ENCODE results near the gene SDR9C7.
"Not testable (repeated sequence)": the region's sequence is repeated elsewhere in the genome, so short reads cannot be mapped to it uniquely, and the experiment has no call there.

The SDR9C7 gene

DNA sequence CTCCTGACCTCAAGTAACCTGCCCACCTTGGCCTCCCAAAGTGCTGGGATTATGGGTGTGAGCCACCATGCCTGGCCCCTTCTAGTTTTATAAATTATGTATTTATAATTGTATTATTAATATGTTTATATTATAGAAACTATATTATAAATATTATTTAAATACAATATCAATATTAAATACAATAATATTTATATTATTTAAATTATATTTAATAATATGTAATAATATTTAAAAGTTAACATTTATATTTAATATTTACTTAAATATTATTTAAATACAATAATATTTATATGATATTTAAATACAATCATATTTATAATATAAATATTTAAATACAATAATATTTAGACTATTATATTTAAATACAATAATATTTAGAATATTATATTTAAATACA is 20.0 kb downstream of the SDR9C7 start:
- no peak for DNase-seq

DNA sequence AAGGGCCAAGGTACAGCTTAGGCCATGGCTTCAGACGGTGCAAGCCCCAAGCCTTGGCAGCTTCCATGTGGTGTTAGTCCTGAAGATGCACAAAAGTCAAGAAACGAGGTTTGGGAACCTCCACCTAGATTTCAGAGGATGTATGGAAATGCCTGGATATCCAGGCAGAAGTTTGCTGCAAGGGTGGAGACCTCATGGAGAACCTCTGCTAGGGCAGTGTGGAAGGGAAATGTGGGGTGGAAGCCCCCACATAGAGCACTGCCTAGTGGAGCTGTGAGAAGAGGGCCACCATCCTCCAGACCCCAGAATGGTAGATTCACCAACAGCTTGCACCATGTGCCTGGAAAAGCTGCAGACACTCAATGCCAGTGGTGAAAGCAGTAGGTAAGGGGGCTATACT is 24.8 kb downstream of the SDR9C7 start:
- DNase-seq = not testable (repeated sequence)

DNA sequence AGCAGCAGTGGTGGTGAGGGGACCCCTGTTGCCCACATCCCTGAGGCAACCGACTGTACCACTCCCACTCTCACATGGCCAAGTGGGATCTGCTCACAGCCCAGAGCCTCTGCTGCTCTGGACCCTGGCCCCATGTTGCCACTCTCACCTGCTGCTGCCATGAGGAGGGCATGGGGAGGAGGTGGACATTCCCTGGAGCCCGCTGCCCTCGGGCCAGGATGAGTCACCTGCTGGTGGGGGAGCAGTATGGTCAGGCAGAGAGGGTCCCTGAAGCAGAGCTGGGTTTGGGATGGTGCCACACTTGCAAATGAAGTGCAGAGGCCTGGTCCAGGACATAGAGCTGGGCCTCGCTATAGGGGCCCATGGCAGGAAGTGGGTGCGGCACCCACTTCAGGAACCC is 26.1 kb downstream of the SDR9C7 start:
- no peak for DNase-seq

DNA sequence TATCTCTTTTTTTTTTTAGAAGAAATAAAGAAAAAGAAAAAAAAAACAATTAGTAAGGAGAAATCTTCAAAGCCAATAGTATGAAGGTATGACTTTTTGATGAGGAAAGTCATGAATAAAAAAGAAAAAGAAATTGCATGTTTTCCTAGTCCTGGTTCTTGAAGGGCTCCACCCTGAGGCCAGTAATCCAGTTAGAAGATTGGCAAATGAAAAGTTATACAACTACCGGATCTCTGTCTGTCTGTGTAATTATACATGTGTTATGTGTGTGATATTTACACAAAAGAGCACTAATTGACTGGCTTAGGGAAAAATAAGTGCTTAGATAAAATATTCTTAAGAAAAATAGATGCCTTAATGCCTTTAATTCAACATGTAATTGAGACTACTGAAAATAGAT is 28.4 kb downstream of the SDR9C7 start:
- no peak for DNase-seq

DNA sequence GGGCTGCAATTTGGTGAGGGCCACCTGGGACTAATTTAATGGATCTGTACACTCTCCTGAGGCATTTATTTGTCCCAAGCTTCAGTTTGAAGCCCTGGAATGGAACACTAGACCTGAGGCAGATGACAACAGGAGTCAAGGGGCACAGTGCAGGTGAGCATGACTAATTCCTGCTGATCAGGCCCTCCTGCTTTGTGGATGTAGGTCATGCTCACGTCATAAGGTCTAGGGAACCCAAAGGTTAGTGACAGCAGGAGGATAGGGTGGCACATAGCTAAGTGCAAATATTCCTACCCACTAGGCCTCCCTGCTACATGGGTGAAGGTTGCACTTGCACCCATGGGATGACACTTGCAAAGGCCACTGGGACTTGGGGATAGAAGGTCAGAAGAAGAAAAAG is 30.8 kb downstream of the SDR9C7 start:
- DNase-seq = no peak

DNA sequence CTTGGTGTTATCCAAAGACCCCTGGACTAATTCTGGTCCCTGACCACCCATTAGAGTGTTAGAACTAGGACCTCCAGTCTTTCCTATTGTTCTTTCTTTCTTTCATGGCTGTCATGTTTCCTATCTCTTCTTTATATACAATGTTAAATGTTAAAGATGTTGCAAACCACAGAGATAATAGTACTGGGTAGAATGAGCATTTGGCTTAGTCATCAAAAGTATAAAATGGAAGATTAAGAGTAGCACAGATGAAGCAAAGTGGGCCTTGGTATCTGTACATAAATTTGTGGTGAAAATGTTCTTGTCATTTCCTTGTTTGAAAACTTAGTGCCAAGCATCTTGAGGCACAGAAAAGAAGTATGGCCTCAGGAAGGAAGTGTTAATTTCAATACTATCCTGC is 32.9 kb downstream of the SDR9C7 start:
- not testable (repeated sequence) for DNase-seq

DNA sequence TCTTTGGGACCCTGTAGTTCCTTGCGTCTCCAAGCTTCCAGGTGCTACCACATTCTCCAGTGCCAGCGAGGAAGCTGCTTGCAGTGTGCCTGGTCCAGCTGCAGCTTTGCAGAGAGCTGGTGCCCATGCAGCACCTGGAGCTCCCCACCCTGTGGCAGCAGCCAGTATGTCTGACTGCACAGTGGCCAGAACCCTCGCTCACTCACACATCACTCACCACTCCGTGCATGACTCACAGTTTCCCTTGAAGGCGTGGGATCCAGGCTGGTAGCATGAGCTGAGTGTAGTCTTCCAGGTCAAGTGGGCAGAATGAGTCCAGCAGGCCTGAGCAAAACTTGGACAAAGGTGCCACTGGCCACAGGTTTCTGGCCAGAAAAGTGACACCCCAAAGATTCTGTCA is 33.6 kb downstream of the SDR9C7 start:
- DNase-seq = no peak

DNA sequence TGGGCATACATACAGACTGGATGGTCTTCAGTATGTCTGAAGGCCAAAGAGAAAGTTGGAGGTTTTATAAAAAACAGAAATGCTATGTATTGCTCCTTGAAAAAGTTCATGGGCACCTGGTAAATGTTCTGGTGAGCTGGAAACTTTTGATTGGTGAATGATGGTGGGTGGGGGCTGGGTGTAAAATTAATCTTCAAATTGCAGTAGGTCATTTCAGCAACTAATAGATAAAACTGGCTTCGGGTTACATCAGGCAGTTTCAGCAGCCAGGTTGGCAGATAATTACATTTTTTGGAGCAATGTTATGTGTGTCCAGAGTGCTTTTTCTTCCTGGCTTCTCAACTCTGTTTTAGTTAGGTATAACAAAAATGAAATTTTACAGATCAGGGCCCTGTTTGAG is 35.3 kb downstream of the SDR9C7 start:
- DNase-seq = no peak

DNA sequence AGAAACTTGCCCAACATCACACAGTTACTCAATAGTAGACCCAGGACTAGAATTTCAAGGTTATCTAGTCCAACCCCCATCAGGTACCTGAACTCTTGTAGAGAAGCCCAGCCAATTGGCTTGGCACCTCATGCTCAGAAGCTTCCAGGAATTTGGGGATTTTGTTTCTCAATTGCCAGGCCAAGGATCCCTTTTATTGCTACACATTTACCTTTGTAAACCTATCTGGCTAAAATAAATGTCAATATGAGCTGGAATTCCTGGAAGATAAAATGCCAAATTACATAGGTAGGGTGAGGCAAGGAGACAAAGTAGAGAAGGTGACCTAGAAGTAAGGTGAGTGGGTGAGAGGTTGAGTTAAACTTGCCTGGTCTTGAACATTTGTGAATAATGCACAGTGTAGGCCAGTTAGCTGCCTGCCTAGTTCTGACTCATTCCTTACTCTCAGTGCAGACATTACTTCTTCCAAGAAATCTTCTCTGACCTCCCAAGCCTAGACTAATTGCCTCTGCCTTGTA is 36.3 kb downstream of the SDR9C7 start:
- no peak for DNase-seq

DNA sequence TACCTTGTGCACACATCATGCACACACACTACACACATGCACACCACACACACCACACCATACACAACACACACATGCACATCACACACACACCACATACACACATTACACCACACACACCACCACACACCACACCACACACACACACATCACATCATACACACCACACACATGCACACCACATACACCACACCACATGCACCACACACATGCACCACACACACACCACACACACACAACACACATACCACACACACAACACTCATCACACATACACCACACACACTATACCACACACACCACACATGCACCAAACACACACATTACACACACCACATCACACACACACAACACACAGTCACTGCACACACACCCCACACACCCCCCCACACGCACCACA is 38.1 kb downstream of the SDR9C7 start:
- DNase-seq = no peak

DNA sequence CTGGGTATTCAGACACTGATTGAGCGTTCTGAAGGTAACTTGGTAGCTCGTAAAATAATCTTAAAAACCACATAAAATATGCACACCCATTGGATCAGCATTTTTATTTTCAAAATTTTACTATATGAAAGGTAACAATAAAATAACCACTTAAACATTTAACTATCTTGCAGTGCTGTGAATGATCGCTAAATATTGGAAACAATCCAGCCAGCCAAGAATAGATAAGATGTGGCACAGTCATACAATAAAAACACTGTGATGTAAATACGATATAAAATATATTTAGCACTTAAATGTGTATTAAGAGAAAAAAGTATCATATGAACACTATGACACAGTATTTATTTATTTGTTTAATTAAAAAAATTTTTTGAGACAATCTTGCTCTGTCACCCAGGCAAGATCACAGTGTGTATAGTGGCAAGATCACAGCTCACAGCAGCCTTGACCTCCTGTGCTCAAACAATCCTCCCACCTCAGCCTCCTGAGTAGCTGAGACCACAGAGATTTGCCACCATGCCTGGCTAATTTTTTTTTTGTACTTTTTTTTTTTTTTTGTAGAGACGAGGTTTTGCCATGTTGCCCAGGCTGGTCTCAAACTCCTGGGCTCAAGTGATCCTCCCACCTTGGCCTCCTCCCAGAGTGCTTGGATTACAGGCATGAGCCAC is 39.4 kb downstream of the SDR9C7 start:
- no peak for DNase-seq

DNA sequence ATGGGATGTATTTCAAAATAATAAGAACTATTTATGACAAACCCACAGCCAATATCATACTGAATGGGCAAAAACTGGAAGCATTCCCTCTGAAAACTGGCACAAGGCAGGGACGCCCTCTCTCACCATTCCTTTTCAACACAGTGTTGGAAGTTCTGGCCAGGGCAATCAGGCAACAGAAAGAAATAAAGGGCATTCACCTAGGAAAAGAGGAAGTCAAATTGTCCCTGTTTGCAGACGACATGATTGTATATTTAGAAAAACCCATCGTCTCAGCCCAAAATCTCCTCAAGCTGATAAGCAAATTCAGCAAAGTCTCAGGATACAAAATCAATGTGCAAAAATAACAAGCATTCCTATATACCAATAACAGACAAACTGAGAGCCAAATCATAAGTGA is 42.3 kb downstream of the SDR9C7 start:
- not testable (repeated sequence) for DNase-seq

DNA sequence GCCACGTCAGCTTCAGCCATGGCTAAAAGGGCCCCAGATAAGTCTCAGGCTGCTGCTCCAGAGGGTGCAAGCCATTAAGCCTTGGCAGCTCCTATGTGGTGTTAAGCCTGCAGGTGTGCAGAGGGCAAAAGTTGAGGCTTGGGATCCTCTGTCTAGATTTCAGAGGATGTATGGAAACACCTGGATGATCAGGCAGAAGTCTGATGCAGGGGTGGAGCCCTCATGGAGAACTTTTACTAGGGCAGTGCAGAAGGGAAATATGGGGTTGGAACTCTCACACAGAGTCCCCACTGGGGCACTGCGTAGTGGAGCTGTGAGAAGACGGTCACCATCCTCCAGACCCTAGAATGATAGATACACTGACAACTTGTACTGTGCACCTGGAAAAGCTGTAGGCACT is 47.9 kb downstream of the SDR9C7 start:
- no peak for DNase-seq

DNA sequence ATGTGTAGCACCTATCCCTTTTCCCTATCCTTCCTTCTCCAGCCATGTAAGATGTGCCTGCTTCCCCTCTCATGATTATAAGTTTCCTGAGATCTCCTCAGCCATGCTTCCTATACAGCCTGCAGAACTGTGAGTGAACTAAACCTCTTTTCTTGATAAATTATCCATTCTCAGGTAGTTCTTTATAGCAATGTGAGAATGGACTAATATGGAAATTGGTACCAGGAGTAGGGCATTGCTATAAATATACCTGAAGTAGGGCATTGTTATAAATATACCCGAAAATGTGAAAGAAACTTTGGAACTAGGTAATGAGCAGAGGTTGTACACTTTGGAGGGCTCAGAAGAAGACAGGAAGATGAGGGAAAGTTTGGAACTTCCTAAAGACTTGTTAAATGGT is 48.9 kb downstream of the SDR9C7 start:
- no peak for DNase-seq

DNA sequence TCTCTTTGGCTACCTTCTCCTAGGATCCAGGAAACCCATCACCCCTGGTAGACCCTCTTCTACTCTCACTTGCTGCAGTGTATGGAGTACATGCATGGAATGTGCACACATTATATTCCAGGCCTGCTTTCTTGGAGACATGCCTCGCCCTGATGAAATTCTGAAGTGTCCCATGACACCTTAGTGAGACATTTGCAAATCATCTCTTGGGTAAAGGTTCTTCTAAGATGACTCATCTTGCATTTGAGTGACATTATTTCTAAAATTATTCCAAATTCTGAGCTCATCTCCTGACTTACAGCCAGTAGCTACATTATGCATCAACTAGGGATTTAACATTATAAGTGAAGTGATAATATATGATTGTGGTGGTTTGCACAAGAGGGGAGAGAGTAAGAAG is 49.8 kb downstream of the SDR9C7 start:
- DNase-seq = no peak

DNA sequence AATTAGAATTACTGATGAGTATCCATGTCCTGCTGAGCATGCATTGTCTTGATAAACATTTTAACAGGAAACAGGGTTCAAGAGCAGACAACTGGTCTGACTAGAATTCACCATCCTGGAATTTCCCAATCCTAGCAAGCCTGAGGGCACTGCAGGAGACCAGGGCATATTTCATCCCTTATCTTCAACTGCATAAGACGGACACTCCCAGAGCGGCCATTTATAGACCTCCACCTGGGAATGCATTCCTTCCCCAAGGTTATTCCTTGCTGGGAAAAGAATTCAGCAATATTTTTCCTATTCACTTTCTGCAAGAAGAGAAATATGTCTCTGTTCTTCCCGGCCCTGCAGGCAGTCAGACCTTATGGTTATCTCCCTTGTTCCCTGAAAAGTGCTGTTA is 51.8 kb downstream of the SDR9C7 start:
- not testable (repeated sequence) for DNase-seq

DNA sequence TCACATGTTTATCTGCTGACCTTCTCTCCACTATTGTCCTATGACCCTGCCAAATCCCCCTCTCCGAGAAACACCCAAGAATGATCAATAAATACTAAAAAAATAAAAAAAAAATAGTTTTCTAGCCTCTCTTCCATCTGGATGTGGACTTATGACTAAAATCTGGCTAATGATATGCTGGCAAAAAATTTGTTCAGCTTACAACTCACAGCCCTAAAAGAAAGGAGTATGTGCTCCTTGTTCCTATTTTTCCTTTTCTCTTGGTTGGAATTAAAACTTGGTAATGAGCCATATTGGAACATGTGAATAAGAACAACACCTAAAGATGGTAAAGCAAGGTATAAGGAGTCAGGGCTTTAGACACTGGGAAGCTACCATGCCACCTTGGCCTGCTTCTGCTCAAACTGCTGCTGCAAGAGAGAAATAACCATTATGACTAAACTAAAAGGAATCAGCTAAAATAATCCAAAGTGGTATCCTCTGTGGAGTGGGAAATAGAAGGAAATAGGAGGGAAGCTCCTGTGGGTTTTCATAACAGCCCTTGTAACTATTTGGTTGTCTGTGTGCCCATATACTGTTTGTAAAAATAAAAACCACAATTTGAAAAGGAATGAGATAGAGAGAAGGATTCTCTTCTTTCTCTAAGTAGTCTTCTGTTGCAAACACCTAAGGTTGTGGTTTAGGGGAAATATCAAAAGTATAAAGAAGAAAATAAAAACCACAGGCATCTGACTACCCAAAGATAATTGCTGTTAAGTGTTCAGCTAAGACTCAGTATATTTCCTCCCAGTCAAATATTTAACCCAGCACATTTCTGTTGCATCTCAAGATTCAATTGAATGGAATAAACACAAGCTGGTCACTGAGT is 53.8 kb downstream of the SDR9C7 start:
- no peak for DNase-seq

DNA sequence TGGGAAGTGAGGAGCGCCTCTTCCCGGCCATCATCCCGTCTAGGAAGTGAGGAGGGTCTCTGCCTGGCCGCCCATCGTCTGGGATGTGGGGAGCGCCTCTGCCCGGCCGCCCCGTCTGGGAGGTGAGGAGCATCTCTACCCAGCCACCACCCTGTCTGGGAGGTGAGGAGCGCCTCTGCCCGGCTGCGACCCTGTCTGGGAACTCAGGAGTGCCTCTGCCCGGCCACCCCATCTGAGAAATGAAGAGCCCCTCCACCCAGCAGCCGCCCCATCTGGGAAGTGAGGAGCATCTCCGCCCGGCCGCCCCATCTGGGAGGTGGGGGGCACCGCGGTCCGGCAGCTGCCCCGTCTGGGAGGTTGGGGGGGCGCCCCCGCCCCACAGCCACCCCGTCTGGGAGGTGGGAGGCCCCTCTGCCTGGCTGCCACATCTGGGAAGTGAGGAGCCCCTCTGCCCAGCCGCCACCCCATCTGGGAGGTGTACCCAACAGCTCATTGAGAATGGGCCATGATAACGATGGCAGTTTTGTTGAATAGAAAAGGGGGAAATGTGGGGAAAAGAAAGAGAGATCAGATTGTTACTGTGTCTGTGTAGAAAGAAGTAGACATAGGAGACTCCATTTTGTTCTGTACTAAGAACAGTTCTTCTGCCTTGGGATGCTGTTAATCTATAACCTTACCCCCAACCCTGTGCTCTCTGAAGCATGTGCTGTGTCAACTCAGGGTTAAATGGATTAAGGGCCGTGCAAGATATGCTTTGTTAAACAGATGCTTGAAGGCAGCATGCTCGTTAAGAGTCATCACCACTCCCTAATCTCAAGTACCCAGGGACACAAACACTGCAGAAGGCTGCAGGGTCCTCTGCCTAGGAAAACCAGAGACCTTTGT is 54.7 kb downstream of the SDR9C7 start:
- DNase-seq = not testable (repeated sequence)

DNA sequence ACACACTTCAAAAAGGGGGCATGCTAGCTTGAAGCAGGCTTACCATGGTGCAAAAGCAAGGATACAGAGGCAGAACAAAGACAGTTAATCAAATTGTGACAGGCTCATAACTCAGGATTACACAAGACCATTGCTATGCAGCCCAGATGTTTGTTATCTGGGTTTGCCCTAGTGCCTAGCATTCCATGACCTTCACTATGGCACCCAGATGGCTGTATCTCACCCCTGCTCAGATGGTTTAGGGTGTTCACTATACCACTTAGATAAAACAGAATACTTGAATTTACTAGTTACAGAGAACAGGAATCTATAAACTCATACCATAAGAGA is 56.2 kb downstream of the SDR9C7 start:
- DNase-seq = no peak

DNA sequence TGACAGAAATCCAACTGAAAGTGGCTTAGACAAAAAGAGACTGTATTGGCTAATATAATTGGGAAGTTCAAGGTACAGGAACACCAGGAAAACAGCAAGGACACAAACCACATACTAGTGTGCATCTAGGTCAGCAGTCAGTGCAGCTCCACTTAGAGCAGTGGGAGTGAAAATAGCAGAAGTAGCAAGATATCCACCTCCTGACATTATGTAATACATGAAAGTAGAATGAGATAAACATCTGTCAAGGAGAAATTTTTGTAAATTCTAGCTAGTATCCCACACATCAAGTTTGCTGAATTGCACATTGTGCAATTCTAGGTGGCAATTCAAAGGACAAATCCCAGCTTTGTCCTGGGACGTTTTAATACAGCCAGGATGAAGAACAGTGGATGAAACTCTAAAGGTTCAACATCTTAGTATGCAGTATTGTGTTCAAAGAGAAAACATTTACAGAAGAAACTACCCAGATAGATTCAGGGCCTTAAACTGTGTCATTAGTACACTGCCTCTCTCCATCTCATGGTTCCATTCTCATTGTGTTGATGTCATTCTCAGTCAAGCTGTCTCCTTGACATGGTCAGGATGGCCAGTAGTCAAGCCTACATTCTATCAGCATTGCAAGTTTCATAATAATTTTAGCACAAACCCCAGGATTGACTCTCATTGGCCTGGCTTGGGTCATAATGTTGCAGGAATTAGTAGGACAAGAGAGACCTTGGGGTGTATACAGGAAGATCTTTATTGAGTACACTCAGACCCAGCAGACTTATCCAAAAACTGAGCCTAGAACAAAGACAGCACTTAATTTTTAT is 56.8 kb downstream of the SDR9C7 start:
- DNase-seq = no peak

DNA sequence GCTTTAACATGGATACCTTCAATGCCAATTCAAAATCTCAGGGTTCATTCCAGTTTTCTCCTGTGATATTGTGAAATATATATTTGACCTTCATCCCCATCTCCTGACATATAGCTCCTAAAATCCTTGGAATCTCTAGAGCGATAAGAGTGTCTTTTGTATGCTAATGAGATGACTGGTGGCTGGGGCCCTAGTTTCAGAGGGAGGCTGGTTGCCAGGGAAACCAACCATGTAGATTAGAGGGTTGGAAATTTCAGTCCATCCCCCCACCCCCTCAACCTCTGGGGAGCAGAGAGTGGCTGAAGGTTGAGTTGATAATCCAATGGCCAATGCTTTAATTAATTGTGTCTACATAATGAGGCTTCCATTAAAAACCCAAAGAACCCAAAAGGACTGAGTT is 59.4 kb downstream of the SDR9C7 start:
- DNase-seq = no peak

DNA sequence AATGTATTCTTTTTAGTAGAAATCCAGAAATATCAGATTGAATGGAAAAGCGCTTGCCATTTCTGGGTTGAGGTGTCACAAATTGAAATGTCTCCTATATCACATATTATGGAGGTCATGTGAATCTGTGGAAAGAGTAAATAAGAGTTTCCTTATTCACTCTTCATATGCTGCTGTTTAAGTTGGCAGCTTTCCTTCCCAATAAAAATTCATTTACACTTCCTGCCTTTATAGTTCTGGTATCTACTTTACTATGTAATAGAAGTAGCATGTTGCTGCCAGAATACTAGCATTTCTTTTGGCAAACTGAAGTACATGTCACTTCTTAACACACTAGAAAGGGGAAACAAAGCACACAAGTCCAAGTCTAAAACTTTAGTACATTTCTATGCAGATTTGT is 60.8 kb downstream of the SDR9C7 start:
- no peak for DNase-seq

Data from 8988T (cell line).